ENCODE data around the gene PITPNM1.

DNA sequence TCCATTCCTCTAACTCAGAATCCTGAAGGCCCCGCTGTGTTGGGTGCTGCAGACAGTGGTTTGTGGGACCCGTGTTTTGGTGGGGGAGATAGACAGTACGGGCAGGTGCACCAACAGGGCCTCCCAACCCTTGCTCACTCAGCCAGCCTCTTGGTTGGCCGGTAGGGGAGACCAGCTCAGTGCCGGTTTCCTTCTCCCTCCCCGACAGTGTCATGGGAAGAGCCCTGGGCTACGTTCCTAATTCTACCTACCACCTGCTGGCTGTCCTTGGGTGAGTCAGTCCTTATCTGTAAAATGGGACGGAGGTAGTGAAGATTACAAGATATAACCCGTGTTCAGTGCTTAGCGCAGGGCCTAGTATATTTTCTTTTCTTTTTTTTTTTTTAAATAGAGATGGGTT, 42.0 kb downstream of the PITPNM1 start:
- TF ChIP-seq, protein P1, sequence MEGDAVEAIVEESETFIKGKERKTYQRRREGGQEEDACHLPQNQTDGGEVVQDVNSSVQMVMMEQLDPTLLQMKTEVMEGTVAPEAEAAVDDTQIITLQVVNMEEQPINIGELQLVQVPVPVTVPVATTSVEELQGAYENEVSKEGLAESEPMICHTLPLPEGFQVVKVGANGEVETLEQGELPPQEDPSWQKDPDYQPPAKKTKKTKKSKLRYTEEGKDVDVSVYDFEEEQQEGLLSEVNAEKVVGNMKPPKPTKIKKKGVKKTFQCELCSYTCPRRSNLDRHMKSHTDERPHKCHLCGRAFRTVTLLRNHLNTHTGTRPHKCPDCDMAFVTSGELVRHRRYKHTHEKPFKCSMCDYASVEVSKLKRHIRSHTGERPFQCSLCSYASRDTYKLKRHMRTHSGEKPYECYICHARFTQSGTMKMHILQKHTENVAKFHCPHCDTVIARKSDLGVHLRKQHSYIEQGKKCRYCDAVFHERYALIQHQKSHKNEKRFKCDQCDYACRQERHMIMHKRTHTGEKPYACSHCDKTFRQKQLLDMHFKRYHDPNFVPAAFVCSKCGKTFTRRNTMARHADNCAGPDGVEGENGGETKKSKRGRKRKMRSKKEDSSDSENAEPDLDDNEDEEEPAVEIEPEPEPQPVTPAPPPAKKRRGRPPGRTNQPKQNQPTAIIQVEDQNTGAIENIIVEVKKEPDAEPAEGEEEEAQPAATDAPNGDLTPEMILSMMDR (IDR thresholded peaks at IDR 0.05), result no peak
- no peak for TF ChIP-seq POLR2A (IDR thresholded peaks at IDR 0.05)
